Measurements from ENCODE around the gene TBPL1.

- TF ChIP-seq, protein P1, sequence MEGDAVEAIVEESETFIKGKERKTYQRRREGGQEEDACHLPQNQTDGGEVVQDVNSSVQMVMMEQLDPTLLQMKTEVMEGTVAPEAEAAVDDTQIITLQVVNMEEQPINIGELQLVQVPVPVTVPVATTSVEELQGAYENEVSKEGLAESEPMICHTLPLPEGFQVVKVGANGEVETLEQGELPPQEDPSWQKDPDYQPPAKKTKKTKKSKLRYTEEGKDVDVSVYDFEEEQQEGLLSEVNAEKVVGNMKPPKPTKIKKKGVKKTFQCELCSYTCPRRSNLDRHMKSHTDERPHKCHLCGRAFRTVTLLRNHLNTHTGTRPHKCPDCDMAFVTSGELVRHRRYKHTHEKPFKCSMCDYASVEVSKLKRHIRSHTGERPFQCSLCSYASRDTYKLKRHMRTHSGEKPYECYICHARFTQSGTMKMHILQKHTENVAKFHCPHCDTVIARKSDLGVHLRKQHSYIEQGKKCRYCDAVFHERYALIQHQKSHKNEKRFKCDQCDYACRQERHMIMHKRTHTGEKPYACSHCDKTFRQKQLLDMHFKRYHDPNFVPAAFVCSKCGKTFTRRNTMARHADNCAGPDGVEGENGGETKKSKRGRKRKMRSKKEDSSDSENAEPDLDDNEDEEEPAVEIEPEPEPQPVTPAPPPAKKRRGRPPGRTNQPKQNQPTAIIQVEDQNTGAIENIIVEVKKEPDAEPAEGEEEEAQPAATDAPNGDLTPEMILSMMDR (IDR thresholded peaks at IDR 0.05; ENCODE audit: low read length): no peak
- TF ChIP-seq EZH2 (optimal IDR thresholded peaks at IDR 0.05; ENCODE audit: low read depth, low read length) (no peak), EZH2phosphoT487 (IDR thresholded peaks at IDR 0.05; ENCODE audit: low read length) (no peak)
Observed at GRCh38 chr6:133989525-133989924, 36.5 kb downstream of the TBPL1 start.
